IMR-90 (cell line): Measurements from ENCODE around the gene SEL1L2. TPM values are rescaled to one million over a fixed set of nuclear protein-coding genes. Genes with fewer than 3 reads are reported as not detected.

Experiments used
- ATAC-seq: fragments of 200-7000 bp; cut with Tn5 transposase; 2 replicates; pipeline ENCODE4 v1.9.1; 2020; ENCODE audit warnings: low read depth, mild to moderate bottlenecking, moderate library complexity
- BruUV-seq: library from RNA; stranded (reverse); fragments of 400-500 nt; replicated peaks from 2 replicates; lab custom pipeline; 2021; lab: Mats Ljungman, UMichigan
- CTCF ChIA-PET: fragments of 300-600 bp; formaldehyde crosslinking; extraction: SDS; loops from one replicate; lab custom pipeline; 2021; ENCODE audit warnings: antibody characterized with exemption; lab: Yijun Ruan, JAX
- POLR2A ChIA-PET: fragments of 300-600 bp; sonication (Branson Sonifier 250); formaldehyde crosslinking; loops from one replicate; lab custom pipeline; 2022; ENCODE audit warnings: antibody characterized with exemption; ENCODE audit not compliant: unreplicated experiment; lab: Charles Lee
- DNase-seq: peaks from one replicate; pipeline ENCODE4 v3.0.0; 2013
- H2AFZ ChIP-seq: replicated peaks from 2 replicates; pipeline ENCODE3; 2013; ENCODE audit warnings: low read length, mild to moderate bottlenecking; ENCODE audit not compliant: poor library complexity
- H2AK5ac ChIP-seq: 2 replicates; pipeline ENCODE4 v1.6.1; 2013; ENCODE audit warnings: low read depth, low read length, inconsistent platforms
- H2AK9ac ChIP-seq: replicated peaks from 2 replicates; pipeline ENCODE3; 2013; ENCODE audit warnings: mild to moderate bottlenecking, low read depth, low read length, moderate library complexity; ENCODE audit not compliant: poor library complexity
- H2BK120ac ChIP-seq: 2 replicates; pipeline ENCODE4 v1.6.1; 2013; ENCODE audit warnings: low read depth, low read length, inconsistent platforms
- H2BK15ac ChIP-seq: 3 replicates; pipeline ENCODE4 v1.6.1; 2013; ENCODE audit warnings: low read depth, low read length, inconsistent platforms
- H2BK20ac ChIP-seq: 2 replicates; pipeline ENCODE4 v1.6.1; 2013; ENCODE audit warnings: low read depth, mild to moderate bottlenecking, inconsistent platforms, low read length, moderate library complexity
- H2BK5ac ChIP-seq: 2 replicates; pipeline ENCODE4 v1.6.1; 2013; ENCODE audit warnings: mild to moderate bottlenecking, low read depth, low read length, inconsistent platforms; ENCODE audit not compliant: poor library complexity, severe bottlenecking
- H3K14ac ChIP-seq: replicated peaks from 2 replicates; pipeline ENCODE4 v1.6.1; 2013; ENCODE audit warnings: low read depth, low read length, inconsistent platforms
- H3K18ac ChIP-seq: 2 replicates; pipeline ENCODE4 v1.6.1; 2013; ENCODE audit warnings: low read depth, low read length, control low read depth
- H3K23ac ChIP-seq: 2 replicates; pipeline ENCODE4 v1.6.1; 2013; ENCODE audit warnings: low read depth, low read length, inconsistent platforms
- H3K27ac ChIP-seq: 2 replicates; pipeline ENCODE4 v1.5.1; 2013; ENCODE audit warnings: mild to moderate bottlenecking, control low read depth, low read length; ENCODE audit not compliant: insufficient read depth
- H3K27me3 ChIP-seq: 2 replicates; pipeline ENCODE4 v1.6.1; 2013; ENCODE audit warnings: low read length; ENCODE audit not compliant: control insufficient read depth, insufficient read depth
- H3K36me3 ChIP-seq: 2 replicates; pipeline ENCODE4 v1.6.1; 2013; ENCODE audit warnings: low read length, mixed read lengths; ENCODE audit not compliant: control insufficient read depth, insufficient read depth
- H3K4ac ChIP-seq: 2 replicates; pipeline ENCODE4 v1.6.1; 2013; ENCODE audit warnings: low read depth, low read length, inconsistent platforms
- H3K4me1 ChIP-seq: 2 replicates; pipeline ENCODE4 v1.6.1; 2013; ENCODE audit warnings: low read length, mixed read lengths; ENCODE audit not compliant: control insufficient read depth, insufficient read depth
- H3K4me2 ChIP-seq: 2 replicates; pipeline ENCODE4 v1.6.1; 2013; ENCODE audit warnings: low read depth, mild to moderate bottlenecking, control low read depth, low read length, moderate library complexity
- H3K4me3 ChIP-seq: 2 replicates; pipeline ENCODE4 v1.5.1; 2013; ENCODE audit warnings: low read depth, mild to moderate bottlenecking, control low read depth, low read length, moderate library complexity; ENCODE audit not compliant: insufficient read depth
- H3K56ac ChIP-seq: 2 replicates; pipeline ENCODE4 v1.6.1; 2013; ENCODE audit warnings: low read length, inconsistent platforms; ENCODE audit not compliant: insufficient read depth; ENCODE audit errors: extremely low read depth
- H3K79me1 ChIP-seq, 2 experiments: 2 replicates each; pipeline ENCODE4 v1.6.1; 2013; ENCODE audit warnings: low read length in 2 of 2, inconsistent platforms in 1 of 2, low read depth in 1 of 2
- H3K9ac ChIP-seq: 2 replicates; pipeline ENCODE4 v1.6.1; 2013; ENCODE audit warnings: low read depth, low read length, control low read depth
- H3K9me1 ChIP-seq: 2 replicates; pipeline ENCODE4 v1.6.1; 2013; ENCODE audit warnings: low read length, inconsistent platforms; ENCODE audit not compliant: insufficient read depth
- H3K9me3 ChIP-seq: 2 replicates; pipeline ENCODE4 v1.6.1; 2013; ENCODE audit warnings: low read length; ENCODE audit not compliant: control insufficient read depth, insufficient read depth
- H4K20me1 ChIP-seq: 2 replicates; pipeline ENCODE4 v1.6.1; 2013; ENCODE audit warnings: low read length, inconsistent platforms; ENCODE audit not compliant: insufficient read depth
- H4K5ac ChIP-seq: 2 replicates; pipeline ENCODE4 v1.6.1; 2013; ENCODE audit warnings: mild to moderate bottlenecking, low read depth, low read length, control low read depth
- H4K8ac ChIP-seq, 2 experiments: 2 replicates each; pipeline ENCODE4 v1.6.1; 2013; ENCODE audit warnings: low read depth in 2 of 2, low read length in 2 of 2, control low read depth in 1 of 2, inconsistent platforms in 1 of 2
- H4K91ac ChIP-seq: 2 replicates; pipeline ENCODE4 v1.6.1; 2013; ENCODE audit warnings: low read depth, low read length, inconsistent platforms; ENCODE audit not compliant: insufficient read depth
- BHLHE40 ChIP-seq: fragments of 150-350 bp; IDR thresholded peaks from 2 replicates; pipeline ENCODE4 v1.6.1; 2016; ENCODE audit warnings: mild to moderate bottlenecking, low read depth, low read length
- CEBPB ChIP-seq: IDR thresholded peaks from 2 replicates; pipeline ENCODE4 v1.6.1; 2012; ENCODE audit warnings: low read depth, low read length, improper control_type of control experiment
- CHD1 ChIP-seq: IDR thresholded peaks from 2 replicates; pipeline ENCODE4 v1.6.1; 2012; ENCODE audit warnings: low read depth, low read length, improper control_type of control experiment
- CTCF ChIP-seq: conservative IDR thresholded peaks from 2 replicates; pipeline ENCODE4 v1.5.1; 2012; ENCODE audit warnings: mild to moderate bottlenecking, low read depth, low read length, improper control_type of control experiment
- FOS ChIP-seq: fragments of 150-350 bp; IDR thresholded peaks from 2 replicates; pipeline ENCODE4 v1.6.1; 2016; ENCODE audit warnings: low read depth, low read length
- MAFK ChIP-seq: IDR thresholded peaks from 2 replicates; pipeline ENCODE4 v1.6.1; 2012; ENCODE audit warnings: low read depth, low read length, improper control_type of control experiment
- MAZ ChIP-seq: IDR thresholded peaks from 2 replicates; pipeline ENCODE4 v1.6.1; 2012; ENCODE audit warnings: low read depth, mild to moderate bottlenecking, low read length, improper control_type of control experiment, moderate library complexity, borderline replicate concordance
- MXI1 ChIP-seq: IDR thresholded peaks from 2 replicates; pipeline ENCODE4 v1.6.1; 2012; ENCODE audit warnings: low read depth, mild to moderate bottlenecking, low read length, moderate library complexity, borderline replicate concordance
- NFE2L2 ChIP-seq: fragments of 150-350 bp; IDR thresholded peaks from 2 replicates; pipeline ENCODE4 v1.6.1; 2016; ENCODE audit warnings: low read depth, mild to moderate bottlenecking, low read length
- POLR2A ChIP-seq: IDR thresholded peaks from 2 replicates; pipeline ENCODE4 v1.6.1; 2012; ENCODE audit warnings: mild to moderate bottlenecking, low read depth, low read length
- RAD21 ChIP-seq: IDR thresholded peaks from 2 replicates; pipeline ENCODE4 v1.6.1; 2012; ENCODE audit warnings: low read length, improper control_type of control experiment
- RCOR1 ChIP-seq: IDR thresholded peaks from 2 replicates; pipeline ENCODE4 v1.6.1; 2012; ENCODE audit warnings: mild to moderate bottlenecking, low read length, improper control_type of control experiment; ENCODE audit not compliant: insufficient replicate concordance
- RFX5 ChIP-seq: IDR thresholded peaks from 2 replicates; pipeline ENCODE4 v1.8.0; 2012; ENCODE audit warnings: low read depth, mild to moderate bottlenecking, low read length, moderate library complexity
- SMC3 ChIP-seq: fragments of 150-350 bp; IDR thresholded peaks from 2 replicates; pipeline ENCODE4 v1.6.1; 2016; ENCODE audit warnings: low read depth, mild to moderate bottlenecking, antibody characterized with exemption, low read length, moderate library complexity
- USF2 ChIP-seq: fragments of 150-350 bp; IDR thresholded peaks from 2 replicates; pipeline ENCODE4 v1.6.1; 2017; ENCODE audit warnings: mild to moderate bottlenecking, antibody characterized with exemption, low read length, low read depth
- WGBS, 2 experiments: methylation state at CpG; one replicate each; pipeline versions ENCODE4 v1.1.5 to v1.1.7; 2013; ENCODE audit warnings: missing lambda C conversion rate in 2 of 2; ENCODE audit not compliant: insufficient read length in 1 of 2; ENCODE audit errors: extremely low coverage in 2 of 2; 5-methylcytosine and 5-hydroxymethylcytosine counted together
- dilution Hi-C: fragments of 300-500 bp; cut with HindIII; formaldehyde crosslinking; loops from one replicate; pipeline ENCODE4 v1.14.3; 2018; ENCODE audit warnings: low sequenced_read_pairs; ENCODE audit not compliant: unreplicated experiment
- in situ Hi-C: fragments of 300-500 bp; cut with MboI; formaldehyde crosslinking; loops from 3 replicates; pipeline ENCODE4 v1.14.3; 2019; ENCODE audit warnings: low sequenced_read_pairs, inconsistent platforms, mixed read lengths
- intact Hi-C: fragments of 100-400 bp; cut with micrococcal nuclease; formaldehyde crosslinking; loops from 2 replicates; pipeline ENCODE4 v1.10.0; 2022
- polyA plus RNA-seq, 3 experiments: library from polyadenylated mRNA; depleted of rRNA; stranded (reverse); fragments of >200 nt; gene quantifications; 2 replicates each; pipeline ENCODE4 v1.2.3, GENCODE V29; 2012; ENCODE audit warnings: low replicate concordance in 1 of 3
- total RNA-seq: library from RNA; depleted of rRNA; stranded (reverse); fragments of >200 nt; gene quantifications from 2 replicates; pipeline ENCODE4 v1.2.3, GENCODE V29; 2012
- TF ChIP-seq, protein P1 (sequence below): fragments of 150-350 bp; IDR thresholded peaks from 2 replicates; pipeline ENCODE4 v1.6.1; 2016; ENCODE audit warnings: low read depth, mild to moderate bottlenecking, low read length, moderate library complexity, borderline replicate concordance

The SEL1L2 gene
- total and polyA plus RNA-seq, 2 of the 4 experiments (the other 2 are of a cell fraction): not detected

DNA sequence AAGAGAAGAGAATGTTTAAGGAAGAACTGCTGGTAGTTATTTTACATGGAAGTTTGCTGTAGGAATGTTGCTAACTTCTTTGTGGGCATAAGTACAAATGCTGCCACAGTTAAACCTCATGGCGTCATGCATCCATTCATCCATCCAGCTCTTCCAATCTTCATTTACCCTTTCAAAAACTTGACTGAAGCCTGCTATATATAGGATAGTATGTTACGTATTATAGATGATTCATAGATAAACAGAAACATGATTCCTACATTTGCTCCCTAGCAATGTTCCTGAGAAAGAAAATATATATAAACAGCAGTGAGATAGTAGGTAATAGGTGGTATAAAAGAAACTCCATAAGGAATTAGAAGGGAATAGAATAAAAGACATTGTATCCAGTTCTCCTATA lies 111.8 kb downstream of the SEL1L2 start:
- dilution Hi-C loops: no loop called here
- H4K8ac ChIP-seq: no peak overlapping the region
- no peak for DNase-seq
- no peaks in the 10 kb centered on the region for H4K20me1 ChIP-seq
- ChIA-PET POLR2A (no interaction called here), CTCF (no interaction called here)
- no peak overlapping the region for H3K14ac ChIP-seq
- no peak overlapping the region for H3K4ac ChIP-seq
- H2AK5ac ChIP-seq: no peak overlapping the region
- no peak overlapping the region for H3K23ac ChIP-seq
- no peaks in the 10 kb centered on the region for H3K36me3 ChIP-seq
- no peak overlapping the region for H2AK9ac ChIP-seq
- H3K4me1 ChIP-seq: no peaks in the 10 kb centered on the region
- no peak overlapping the region for H4K91ac ChIP-seq
- H3K27me3 ChIP-seq: no peaks in the 10 kb centered on the region
- peaks cover 2% of the 10 kb centered on the region; the same call in 1 of the 2 replicates for H3K9me3 ChIP-seq
- WGBS, 2 experiments: no CpG with 5 or more reads among the region's 2 CpGs
- no peak overlapping the region for H2BK15ac ChIP-seq
- H3K9me1 ChIP-seq: no peaks in the 10 kb centered on the region
- ATAC-seq: no peak
- no peak overlapping the region for H3K56ac ChIP-seq
- H3K4me3 ChIP-seq: no peak overlapping the region
- H2BK120ac ChIP-seq: no peak overlapping the region
- BruUV-seq: no TSS peak
- H3K4me2 ChIP-seq: no peak overlapping the region
- H2BK20ac ChIP-seq: no peak overlapping the region
- intact Hi-C loops: no loop called here
- no peak overlapping the region for H3K18ac ChIP-seq
- in situ Hi-C loops: no loop called here
- H2AFZ ChIP-seq: no peak overlapping the region
- H3K27ac ChIP-seq: no peak overlapping the region
- H3K9ac ChIP-seq: no peak overlapping the region
- H3K79me1 ChIP-seq: no peaks in the 10 kb centered on the region
- H2BK5ac ChIP-seq: no peak overlapping the region
- TF ChIP-seq CHD1 (no peak), BHLHE40 (no peak), RCOR1 (no peak), MAZ (no peak), RAD21 (no peak), SMC3 (no peak), FOS (no peak), NFE2L2 (no peak), CEBPB (no peak), MXI1 (no peak), POLR2A (no peak), USF2 (no peak), MAFK (no peak), RFX5 (no peak), CTCF (no peak)
- TF ChIP-seq, protein P1, sequence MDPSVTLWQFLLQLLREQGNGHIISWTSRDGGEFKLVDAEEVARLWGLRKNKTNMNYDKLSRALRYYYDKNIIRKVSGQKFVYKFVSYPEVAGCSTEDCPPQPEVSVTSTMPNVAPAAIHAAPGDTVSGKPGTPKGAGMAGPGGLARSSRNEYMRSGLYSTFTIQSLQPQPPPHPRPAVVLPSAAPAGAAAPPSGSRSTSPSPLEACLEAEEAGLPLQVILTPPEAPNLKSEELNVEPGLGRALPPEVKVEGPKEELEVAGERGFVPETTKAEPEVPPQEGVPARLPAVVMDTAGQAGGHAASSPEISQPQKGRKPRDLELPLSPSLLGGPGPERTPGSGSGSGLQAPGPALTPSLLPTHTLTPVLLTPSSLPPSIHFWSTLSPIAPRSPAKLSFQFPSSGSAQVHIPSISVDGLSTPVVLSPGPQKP: no peak
- no peak overlapping the region for H4K5ac ChIP-seq
